GM19467 (cell line): ENCODE data around the gene MYG1.
"Not testable (repeated sequence)": the region's sequence is repeated elsewhere in the genome, so short reads cannot be mapped to it uniquely, and the experiment has no call there.

Source experiments
- ATAC-seq: cut with Tn5 transposase; IDR thresholded peaks from one replicate; pipeline ENCODE4 v1.9.1; 2021; ENCODE audit warnings: mild to moderate bottlenecking, moderate library complexity; ENCODE audit not compliant: unreplicated experiment

The MYG1 gene

DNA sequence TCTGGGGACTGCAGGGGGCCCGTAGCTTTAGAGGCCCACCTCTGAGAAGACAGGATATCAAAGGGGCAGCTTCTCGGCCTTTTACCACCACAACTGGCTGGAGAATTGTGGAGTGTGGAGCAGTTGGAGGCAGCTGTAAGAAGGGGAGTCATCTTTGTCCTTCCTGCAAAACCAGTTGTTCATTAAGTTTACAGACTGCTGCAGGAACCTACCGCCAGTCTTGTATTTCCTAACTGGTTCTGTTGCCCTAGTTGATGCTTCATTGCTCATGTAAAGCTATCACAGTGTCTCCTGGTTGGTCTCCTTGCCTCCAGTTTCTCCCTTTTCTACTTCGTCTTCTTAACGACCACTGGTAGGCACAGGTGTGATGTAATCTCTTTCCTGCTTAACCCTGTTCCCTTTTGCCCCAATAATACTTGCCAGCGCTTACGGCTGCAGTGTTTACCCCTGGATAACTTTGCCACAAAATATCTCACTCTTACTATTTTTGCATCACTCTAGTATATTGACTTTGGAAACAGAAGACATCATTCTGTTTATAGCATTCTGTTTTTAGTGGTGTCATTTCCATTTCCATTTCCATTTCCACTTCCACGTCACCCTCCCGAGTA lies 19.5 kb upstream of the MYG1 start:
- ATAC-seq: no peak

DNA sequence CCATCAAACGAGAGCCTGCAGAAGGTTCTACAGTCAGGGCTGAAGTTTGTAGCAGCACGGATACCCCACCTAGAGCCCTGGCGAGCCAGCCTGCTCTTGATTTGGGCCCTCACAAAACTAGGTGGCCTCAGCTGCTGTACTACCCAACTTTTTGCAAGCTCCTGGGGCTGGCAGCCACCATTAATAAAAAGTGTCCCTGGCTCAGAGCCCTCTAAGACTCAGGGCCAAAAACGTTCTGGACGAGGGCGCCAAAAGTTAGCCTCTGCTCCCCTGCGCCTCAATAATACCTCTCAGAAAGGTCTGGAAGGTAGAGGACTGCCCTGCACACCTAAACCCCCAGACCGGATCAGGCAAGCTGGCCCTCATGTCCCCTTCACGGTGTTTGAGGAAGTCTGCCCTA lies 13.0 kb upstream of the MYG1 start:
- ATAC-seq: no peak

DNA sequence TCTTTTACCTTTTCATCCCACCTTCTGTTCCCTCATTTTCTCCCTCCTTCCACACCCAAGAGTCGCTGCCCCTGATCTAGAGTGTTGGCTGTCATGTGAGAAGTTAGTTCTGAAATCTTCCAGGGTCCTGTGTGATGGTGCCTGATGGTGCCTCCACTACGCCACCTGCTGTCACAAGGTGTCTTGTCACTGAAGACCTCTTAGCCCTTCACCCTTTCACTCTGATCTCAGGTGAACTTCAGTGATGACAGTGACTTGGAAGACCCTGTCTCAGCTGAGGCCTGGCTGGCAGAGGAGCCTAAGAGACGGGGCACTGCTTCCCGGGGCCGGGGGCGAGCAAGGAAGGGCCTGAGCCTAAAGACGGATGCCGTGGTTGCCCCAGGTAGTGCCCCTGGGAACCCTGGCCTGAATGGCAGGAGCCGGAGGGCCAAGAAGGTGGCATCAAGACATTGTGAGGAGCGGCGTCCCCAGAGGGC lies 11.7 kb upstream of the MYG1 start:
- no peak for ATAC-seq

DNA sequence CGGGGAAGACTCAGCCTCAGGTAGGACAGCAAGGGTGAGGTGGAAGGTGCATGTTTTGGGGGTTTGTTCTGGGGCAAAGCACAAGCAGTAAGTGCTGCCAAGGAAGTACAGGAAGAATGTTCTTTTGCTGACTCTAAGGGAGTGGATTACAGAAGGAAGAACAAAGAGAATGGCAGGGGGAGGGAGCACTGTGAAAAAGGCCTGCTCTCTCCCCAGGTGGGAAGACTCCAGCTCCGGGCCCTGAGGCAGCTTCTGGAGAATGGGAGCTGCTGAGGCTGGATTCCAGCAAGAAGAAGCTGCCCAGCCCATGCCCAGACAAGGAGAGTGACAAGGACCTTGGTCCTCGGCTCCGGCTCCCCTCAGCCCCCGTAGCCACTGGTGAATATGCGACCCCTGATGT lies 11.2 kb upstream of the MYG1 start:
- no peak for ATAC-seq

DNA sequence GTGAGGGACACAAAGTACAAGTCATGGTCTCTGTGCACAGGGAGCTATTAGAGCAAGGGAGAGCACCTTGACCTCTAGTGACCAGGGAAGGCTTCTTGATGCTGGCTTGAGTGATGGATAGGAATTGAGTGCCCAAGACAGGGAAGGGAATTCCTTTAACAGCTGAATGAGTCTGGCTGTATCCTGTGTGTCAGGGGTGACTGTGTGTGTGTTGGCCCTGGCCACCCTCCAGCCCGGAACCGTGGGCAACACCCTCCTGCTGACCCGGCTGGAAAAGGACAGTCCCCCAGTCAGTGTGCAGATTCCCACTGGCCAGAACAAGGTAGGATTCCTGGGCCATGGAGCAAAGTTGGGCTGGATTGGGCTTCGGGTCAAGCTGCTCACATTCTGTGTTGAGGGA lies 9.6 kb upstream of the MYG1 start:
- ATAC-seq: no peak

DNA sequence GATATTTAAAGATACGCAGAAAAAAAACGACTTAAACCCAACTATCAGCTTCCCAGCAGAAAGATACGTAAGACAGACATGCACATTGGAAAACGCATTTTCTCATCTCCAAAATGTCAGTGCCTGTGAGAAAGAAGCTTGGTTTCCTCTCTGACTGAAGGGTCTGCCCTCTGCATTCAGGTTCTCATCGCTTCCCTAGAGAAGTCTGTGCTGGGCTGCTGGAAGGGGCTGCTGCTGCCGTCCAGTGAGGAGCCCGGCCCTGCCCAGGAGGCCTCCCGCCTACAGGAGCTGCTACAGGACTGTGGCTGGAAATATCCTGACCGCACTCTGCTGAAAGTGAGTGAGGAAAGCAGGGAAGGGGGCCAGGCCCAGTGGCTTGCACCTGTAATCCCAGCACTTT lies 8.8 kb upstream of the MYG1 start:
- no peak for ATAC-seq

DNA sequence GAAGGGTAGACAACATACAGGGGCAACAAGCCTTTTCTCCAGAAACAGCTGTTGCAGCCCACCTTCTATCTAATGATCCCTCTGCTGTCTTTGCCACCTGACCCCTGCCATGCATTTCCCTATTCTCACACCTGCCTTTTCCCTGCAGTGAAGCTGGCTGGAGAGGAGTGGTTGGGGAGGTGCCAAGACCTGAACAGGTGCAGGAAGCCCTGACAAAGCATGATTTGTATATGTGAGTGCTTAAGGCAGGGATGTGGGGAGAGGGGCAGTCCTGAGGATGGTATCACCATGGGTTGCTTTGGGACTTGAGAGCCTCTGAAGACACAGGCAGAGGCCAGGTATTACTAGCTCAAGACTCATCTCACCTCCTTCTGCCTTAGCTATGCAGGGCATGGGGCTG lies 7.1 kb upstream of the MYG1 start:
- ATAC-seq: no peak

DNA sequence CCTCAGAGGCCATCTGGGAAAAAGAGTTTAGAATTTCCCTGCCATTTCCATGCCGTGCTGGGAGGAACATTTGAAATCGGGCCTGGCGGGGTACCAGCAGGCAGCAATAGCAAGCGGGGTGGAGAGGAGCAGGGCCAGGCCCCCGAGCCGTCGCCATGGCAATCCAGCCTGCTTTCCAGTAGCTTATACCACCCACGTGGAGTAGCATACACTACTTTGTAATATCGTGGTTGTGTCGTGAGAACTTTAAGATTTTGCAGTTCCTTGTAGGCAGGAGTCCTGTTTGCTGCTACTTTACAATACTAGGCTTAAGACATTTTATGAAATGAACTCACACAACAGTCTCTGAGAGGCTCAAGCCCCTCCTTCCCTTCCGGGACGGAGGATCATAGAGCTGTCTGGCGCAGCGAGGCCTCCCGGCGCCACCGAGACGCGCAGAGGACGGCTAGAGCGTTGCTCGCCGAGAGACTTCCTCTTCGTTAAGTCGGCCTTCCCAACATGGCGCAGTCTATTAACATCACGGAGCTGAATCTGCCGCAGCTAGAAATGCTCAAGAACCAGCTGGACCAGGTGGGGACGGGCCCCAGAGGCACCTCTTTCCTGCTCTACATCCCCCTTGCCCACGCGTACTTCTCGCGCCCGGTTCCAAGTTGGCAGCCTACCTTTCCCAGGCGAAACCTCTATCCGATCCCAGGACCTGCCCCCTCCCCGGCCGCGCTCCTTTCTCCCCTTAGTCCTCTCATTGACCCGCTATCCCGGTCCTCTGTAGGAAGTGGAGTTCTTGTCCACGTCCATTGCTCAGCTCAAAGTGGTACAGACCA lies 4.2 kb upstream of the MYG1 start, which contains the start of gene PFDN5:
Gene PFDN5 (plus strand): TSS at position 473 of the 821 bp plus-strand sequence. CDS start 26 bp downstream, at position 499.
- peak; percentile 76 for ATAC-seq

DNA sequence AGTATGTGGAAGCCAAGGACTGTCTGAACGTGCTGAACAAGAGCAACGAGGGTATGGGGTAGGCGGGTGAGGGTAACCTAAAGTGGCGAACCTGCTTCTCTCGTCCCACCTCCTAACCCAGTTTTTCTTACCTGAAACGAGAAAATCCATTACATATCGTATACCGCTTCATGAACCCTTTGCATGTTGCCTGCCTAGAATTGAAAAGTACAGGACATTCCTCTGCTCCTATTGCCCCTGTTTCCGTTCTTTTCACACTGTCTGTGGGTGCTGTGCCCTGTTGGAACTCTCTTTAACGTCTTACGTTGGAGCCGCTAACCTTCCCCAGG lies 3.6 kb upstream of the MYG1 start:
- no peak for ATAC-seq

DNA sequence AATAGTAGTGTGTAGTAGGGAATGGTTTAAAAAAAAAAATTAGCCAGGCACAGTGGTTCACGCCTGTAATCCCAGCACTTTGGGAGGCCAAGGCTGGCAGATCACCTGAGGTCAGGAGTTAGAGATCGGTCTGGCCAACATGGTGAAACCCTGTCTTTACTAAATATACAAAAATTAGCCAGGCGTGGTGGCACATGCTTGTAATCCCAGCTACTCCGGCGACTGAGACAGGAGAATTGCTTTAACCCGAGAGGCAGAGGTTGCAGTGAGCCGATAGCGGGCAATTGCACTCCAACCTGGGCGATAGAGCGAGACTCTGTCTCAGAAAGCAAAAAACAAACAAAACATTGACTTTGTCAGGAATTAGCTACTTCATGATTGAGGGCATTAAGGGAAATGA lies 2.4 kb upstream of the MYG1 start:
- ATAC-seq: not testable (repeated sequence)

DNA sequence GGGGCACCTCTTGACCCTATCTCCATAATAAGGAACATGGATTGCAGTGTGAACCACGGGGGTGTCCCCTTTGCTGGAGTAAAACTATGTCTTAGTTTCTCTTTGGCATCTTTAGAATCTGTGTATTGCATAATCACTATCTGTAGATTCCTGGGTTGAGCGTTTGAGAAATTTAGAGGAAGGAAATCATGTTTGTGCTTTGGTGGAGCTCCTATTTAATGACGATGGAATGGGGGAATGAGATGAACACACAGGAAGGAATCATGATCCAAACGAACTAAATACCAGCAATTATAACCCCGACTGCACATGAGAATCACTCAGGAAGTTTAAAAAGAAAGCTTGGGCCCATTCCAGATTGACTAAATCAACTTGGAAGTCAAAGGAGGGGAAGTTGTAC lies 1.3 kb upstream of the MYG1 start:
- ATAC-seq: no peak

DNA sequence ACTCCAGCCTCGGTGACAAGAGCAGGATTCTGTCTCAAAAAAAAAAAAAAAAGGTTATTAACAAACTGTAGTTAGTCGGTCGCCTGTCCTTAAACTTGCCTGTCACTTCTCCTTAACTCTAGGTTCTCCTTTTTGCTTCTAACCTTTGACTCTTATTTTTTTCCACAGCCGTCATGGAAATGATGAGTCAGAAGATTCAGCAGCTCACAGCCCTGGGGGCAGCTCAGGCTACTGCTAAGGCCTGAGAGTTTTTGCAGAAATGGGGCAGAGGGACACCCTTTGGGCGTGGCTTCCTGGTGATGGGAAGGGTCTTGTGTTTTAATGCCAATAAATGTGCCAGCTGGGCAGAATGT lies 418 bp upstream of the MYG1 start:
- no peak for ATAC-seq

DNA sequence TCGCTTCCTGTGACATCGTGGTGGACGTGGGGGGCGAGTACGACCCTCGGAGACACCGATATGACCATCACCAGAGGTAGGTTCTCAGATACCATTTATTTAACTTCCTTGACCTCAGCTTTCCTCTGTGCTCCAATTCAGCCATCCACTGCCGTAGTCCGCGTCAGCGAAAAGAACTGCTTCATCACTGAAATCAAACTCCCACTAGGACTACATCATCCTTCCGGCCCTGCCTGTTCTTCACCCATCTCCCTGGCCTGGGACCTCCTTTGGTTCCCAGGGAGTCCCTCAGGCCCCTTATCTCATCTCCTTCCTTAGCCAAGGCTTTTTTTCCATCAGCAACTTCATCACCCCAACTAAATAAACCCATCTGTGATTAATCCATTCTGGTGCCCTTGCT lies 692 bp downstream of the MYG1 start:
- ATAC-seq: no peak

DNA sequence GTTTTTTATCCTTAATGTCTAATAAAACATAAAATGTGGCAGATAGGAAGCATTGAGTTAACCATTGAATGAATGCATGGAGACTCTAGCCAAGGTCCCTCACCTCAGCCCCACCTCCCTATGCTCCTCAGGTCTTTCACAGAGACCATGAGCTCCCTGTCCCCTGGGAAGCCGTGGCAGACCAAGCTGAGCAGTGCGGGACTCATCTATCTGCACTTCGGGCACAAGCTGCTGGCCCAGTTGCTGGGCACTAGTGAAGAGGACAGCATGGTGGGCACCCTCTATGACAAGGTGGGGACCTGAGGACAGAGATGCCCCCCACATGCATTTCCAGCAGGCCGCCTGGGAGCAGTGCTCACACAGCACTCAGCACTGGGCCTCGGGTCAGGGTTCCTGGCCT lies 3.4 kb downstream of the MYG1 start:
- no peak for ATAC-seq

DNA sequence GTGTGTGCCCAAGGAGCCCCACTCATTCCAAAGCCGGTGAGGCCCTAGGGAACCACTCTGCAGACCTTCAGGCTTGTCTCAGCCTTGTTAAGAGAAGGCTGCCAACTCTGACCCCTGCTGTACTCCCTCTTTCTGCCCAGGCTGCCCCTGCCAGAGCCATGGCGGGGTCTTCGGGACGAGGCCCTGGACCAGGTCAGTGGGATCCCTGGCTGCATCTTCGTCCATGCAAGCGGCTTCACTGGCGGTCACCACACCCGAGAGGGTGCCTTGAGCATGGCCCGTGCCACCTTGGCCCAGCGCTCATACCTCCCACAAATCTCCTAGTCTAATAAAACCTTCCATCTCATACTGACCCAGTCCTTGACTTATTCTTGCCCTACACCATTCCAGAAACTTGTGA lies 7.3 kb downstream of the MYG1 start:
- no peak for ATAC-seq

DNA sequence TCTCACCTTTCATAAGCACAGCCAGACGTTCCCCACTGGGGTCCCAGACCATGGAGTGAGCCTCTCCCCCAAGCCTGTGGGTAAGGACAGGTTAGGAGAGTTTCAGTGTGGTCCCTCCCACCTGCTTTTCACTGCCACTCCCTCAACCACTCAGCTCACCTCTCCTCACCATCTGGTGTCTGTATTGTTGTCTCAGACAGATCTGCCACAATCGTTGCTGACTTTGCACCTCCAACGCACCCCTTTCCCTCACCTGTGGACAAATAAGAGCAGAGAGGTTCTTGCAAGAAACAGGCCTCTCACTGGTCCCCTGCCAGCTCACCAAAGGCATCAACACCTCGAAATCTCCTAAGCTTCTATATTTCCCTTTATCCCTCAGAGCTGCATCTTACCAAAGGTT lies 8.8 kb downstream of the MYG1 start:
- no peak for ATAC-seq

DNA sequence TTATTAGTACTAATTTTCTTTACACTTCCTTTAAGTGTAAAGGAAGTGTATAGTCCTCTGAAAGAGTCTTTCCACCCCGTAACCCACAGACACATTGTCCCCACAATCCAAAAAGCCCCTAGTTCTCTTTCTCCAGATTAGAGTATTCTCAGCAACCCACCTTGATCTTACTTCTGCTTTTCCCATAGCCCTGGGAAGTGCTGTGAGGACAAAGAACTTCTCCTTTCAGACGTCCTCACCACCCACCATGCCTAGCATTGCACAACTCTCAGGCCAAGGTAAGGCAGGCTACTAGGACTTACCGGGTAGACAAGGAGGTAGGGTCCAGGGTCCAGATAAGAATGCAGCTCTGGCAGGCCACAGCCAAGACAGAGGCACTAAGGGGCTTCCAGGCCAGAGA lies 14.5 kb downstream of the MYG1 start:
- no peak for ATAC-seq

DNA sequence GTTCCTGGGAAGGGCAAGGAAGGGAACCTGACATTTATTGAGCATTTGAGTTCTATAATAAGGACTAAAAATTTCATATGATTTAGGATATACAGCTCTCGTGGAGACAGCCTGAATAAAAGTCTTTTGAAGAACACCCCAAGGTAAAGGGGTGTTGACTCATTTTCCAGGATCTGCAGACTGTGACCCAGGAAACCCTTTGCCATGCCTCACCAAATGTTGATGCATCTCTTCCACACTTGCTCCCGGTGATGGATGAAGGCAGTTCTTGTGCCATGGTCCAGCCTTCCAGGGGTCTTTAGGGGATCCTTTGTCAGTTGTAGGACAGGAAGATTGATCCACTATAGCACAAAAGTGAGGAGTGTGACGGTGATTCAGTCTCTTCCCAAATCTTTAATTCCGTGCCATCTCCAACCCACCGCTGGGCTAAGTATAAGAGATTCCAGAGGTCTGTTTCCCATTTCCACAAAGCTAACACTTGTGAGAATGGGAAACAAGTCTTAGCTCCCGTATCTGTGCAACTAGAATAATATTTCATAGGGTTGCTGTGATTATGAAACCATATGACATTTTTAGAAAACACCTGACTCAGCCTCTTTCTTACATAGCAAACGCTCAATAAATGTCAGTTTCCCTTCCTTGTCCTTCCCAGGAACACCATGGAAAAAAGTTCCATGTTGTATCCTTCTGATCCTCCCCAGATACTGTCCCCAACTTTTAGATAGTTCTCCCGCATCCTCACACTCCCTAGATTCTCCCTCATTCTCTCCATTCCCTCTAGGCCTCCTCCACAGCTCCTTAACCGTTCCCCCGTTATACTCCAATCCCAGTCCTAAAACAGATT lies 21.1 kb downstream of the MYG1 start:
- ATAC-seq: no peak

DNA sequence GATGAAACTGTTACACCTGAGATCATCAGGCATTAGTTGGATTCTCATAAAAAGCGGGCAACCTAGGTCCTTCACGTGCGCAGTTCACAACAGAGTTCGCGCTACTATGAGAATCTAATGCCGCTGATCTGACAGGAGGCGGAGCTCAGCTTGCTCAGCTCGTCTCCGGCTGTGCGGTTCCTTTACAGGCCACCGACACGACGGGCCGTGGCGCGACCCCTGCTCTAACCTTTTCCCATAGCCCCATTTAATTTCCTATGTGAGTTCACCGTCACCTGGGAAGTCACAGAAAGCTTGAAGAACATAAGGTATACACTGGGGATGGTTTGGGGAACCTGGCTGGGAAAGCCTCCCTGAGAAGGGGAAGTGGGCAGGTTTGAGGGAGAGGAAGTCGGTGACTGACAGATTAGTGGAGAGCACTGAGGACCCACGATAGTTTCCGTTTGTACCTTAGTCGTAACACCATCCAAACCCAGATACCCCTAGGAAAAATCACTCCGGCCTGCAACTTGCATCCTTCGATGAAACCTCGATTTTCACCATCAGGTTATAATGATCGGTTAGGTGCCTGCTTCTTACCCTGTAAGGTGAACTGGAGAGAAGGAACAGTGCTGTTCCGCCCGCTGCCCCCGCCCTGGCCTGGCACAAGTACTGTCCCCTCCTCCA lies 24.8 kb downstream of the MYG1 start:
- ATAC-seq: no peak

DNA sequence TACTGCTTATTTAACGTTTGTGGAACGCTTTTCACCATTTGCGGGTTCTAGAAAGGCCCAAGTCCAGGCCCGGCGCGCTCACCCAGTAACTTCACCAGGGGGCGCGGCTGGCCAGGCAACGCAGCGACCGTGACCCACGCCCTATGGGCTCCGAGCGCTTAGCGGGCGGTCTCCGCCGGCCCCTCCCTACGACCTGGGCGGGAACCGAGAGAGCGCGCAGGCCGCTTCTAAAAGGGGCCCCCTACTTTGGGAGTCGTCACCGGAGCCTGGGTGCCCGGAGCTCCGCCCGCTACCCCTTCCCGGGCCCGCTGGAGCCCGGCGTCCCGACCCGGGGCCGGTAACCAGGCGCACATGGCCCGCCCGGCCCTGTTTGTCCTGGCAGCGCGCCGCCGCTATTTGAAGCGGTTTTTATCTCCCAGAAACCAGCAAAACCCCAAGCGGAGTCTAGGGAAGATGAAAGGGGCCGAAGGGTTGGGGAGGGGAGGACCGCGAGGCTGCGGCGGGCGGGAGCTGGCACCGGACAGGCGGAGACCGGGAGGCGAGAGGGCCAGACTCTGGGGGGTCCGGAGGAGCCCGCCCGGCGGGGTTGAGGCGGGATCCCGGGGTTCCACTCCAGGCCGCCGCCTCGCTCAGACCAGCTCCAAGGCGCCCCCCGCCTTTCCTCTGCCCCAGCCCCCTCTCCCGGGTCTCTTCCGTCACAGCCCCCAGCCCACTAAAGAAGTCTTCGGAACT lies 25.4 kb downstream of the MYG1 start:
- ATAC-seq: peak; percentile 47
